GM21786 (cell line): ENCODE data around the gene NUTF2.
"Not testable (repeated sequence)": the region's sequence is repeated elsewhere in the genome, so short reads cannot be mapped to it uniquely, and the experiment has no call there.

Experiments
- ATAC-seq: cut with Tn5 transposase; IDR thresholded peaks from one replicate; pipeline ENCODE4 v1.9.1; 2021; ENCODE audit not compliant: unreplicated experiment

The NUTF2 gene

GRCh38 chr16:67862623-67863583, 16.2 kb downstream of the NUTF2 start:
- no peak for ATAC-seq

- not testable (repeated sequence) for ATAC-seq
These were observed 17.3 kb downstream of the NUTF2 start for GRCh38 chr16:67864044-67864443.

GRCh38 chr16:67864594-67864993, 17.9 kb downstream of the NUTF2 start:
- ATAC-seq = no peak

- no peak for ATAC-seq
These were observed 18.6 kb downstream of the NUTF2 start for GRCh38 chr16:67865318-67865717.

- ATAC-seq = no peak
These were observed 21.6 kb downstream of the NUTF2 start for GRCh38 chr16:67868290-67868689.

- ATAC-seq = no peak
These were observed 22.9 kb downstream of the NUTF2 start for GRCh38 chr16:67869653-67870052.

- no peak for ATAC-seq
These were observed 24.5 kb downstream of the NUTF2 start for GRCh38 chr16:67871256-67871655.

- no peak for ATAC-seq
These were observed 25.4 kb downstream of the NUTF2 start for GRCh38 chr16:67872131-67872630.

- peak; percentile 76 for ATAC-seq
These were observed 26.1 kb downstream of the NUTF2 start, which contains the start of gene EDC4 for GRCh38 chr16:67872631-67873434. TSS of gene EDC4 (plus strand) at chr16:67873052. CDS start at chr16:67873262, 210 bp downstream.

GRCh38 chr16:67873435-67874370, 27.0 kb downstream of the NUTF2 start:
- no peak for ATAC-seq

- no peak for ATAC-seq
These were observed 27.6 kb downstream of the NUTF2 start for GRCh38 chr16:67874372-67874771.

- ATAC-seq = no peak
These were observed 30.3 kb downstream of the NUTF2 start for GRCh38 chr16:67877064-67877463.

- no peak for ATAC-seq
These were observed 31.5 kb downstream of the NUTF2 start for GRCh38 chr16:67878232-67878631.

GRCh38 chr16:67878846-67879245, 32.1 kb downstream of the NUTF2 start:
- no peak for ATAC-seq

GRCh38 chr16:67879462-67879861, 32.7 kb downstream of the NUTF2 start:
- ATAC-seq = no peak

GRCh38 chr16:67879936-67880335, 33.2 kb downstream of the NUTF2 start:
- no peak for ATAC-seq

GRCh38 chr16:67880584-67880983, 33.9 kb downstream of the NUTF2 start:
- ATAC-seq = no peak

- ATAC-seq = no peak
These were observed 35.0 kb downstream of the NUTF2 start for GRCh38 chr16:67881621-67882161.

- no peak for ATAC-seq
These were observed 35.8 kb downstream of the NUTF2 start for GRCh38 chr16:67882374-67883145.
